GM12872 (cell line): Measurements from ENCODE around the gene AEBP1.

Source experiments
- TF ChIP-seq, protein P1 (sequence below): IDR thresholded peaks from 3 replicates; pipeline ENCODE4 v1.5.1; 2011; ENCODE audit warnings: low read depth, mild to moderate bottlenecking, low read length, moderate library complexity; ENCODE audit not compliant: insufficient read depth

The AEBP1 gene

DNA sequence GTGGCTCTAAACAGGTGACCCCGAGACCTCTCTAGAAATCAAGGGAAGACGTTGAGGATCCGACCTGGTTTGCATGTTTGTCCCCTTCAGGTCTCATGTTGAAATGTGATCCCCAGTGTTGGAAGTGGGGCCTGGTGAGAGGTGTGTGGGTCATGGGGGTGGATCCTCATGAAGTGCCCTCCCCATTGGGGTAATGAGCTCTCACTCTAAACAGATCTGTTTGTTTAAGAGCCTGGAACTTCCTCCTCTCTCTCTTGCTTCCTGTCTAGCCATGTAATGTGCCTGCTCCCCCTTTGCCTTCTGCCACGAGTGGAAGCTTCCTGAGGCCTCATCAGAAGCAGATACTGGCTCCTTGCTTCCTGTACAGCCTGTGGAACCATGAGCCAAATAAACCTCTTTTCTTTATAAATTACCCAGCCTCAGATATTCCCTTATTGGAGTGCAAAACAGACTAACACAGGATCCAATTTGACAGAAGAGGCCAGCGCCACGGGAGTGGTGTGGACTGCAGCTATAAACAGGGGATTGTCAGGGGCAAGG is 11.0 kb upstream of the AEBP1 start:
- TF ChIP-seq, protein P1, sequence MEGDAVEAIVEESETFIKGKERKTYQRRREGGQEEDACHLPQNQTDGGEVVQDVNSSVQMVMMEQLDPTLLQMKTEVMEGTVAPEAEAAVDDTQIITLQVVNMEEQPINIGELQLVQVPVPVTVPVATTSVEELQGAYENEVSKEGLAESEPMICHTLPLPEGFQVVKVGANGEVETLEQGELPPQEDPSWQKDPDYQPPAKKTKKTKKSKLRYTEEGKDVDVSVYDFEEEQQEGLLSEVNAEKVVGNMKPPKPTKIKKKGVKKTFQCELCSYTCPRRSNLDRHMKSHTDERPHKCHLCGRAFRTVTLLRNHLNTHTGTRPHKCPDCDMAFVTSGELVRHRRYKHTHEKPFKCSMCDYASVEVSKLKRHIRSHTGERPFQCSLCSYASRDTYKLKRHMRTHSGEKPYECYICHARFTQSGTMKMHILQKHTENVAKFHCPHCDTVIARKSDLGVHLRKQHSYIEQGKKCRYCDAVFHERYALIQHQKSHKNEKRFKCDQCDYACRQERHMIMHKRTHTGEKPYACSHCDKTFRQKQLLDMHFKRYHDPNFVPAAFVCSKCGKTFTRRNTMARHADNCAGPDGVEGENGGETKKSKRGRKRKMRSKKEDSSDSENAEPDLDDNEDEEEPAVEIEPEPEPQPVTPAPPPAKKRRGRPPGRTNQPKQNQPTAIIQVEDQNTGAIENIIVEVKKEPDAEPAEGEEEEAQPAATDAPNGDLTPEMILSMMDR, result no peak

DNA sequence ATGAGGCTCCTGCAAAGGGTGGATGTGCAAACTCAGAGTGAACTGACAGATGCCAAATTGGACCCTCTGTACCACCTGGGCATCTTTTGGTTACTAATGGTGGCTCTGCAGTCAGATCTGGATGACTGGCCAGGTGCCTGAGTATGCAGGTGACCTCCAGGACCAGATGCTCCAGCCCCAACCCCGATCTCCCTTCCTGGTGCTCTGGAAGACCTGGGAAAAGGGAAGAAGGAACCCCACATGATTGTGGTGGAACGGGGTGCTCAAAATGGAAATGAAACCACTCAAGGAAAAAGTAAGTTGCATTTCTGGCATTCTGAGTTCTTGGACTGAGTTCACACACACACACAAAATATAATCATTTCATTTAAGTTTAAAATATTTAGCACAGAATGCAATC is 9.8 kb upstream of the AEBP1 start:
- TF ChIP-seq, protein P1, result no peak

- TF ChIP-seq, protein P1, result no peak
Measured at GRCh38 chr7:44094883-44095592, 9.1 kb upstream of the AEBP1 start.

DNA sequence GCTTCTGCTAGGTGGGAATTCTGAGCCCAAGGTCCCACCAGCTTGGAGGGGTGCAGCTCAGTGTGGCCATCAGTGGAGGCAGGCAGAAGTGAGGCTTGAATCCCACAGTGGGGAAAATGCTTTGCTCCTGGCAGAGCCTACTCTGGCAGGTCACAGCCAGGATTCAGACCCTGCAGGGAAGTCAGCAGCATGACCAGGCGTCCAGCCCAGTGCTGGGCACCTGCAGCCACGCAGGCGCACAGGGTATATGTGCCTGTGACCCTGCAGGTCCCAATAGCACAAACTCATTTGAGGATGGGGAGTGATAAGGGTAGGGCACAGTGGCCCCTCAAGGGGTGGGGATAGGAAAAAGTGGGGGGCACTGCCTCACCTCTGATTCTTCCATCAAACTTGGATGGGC is 8.4 kb upstream of the AEBP1 start:
- TF ChIP-seq, protein P1, result no peak

DNA sequence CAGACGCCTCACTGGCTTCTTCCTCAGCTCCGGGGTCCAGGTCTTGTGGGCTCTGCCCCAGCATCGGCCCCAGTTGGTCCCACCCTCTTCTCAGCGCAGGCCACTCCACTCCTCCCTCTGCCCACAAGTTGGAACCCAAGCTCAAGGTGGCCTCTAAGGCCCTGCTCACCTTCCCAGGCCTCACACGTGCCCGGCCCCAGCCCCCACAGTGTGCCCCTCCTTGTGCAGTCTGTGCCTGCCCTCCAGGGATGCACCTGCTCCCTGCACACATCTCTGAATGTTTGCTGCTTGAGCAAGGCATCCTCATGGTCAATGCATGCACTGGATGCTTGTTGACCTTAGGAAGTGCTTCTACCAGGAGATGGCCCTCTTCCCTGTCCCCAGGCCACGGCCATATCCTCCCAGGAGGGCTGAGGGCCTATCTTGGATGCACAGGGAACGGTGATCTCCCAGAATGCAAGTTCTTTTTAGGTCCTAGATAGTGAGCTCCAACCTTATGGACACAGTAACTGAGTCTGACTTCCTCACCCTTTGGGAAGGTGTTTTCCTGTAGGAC is 7.7 kb upstream of the AEBP1 start:
- TF ChIP-seq, protein P1, result no peak

DNA sequence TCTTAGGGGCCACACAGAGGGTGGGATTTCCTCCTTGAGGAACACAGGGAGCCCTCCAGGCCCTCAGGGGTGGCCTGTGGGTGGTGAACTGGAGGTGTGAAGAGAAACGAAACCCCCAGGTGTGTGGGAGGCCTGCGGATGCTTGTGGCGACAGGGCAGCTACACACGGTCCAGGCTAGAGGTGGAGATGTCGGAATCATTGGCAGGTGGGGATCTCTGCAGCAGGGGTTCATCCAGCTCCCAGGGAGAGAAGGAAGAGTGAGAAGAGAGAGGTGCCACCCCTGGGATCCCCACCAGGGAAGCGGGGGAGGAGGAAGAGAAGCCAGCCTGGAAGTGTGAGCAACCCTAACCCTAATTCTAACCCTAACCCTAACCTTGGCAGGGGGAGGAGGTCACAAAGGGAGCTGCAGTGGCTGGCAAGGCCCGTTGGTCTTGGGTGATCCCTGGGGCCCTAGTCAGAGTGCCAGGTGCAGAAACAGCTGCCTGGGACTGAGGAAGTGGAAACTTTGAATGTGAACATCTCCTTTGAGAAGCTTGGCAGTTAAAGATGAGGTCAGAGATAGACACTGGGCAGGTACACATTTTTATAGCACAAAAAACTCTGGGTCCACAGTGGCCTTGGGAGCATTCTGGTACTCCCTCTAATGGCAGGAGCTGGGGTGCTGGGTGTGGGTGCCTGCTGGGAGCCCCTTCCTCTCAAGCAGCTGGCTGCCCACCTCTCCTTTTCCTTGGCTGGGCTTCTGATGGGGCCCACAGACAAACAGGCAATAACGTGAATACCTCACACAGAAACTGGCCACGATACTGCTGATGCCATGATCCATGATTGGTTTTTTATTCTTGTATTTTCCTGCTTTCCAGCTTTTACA is 6.8 kb upstream of the AEBP1 start:
- TF ChIP-seq, protein P1, result no peak
